HCT116 (cell line): Measurements from ENCODE around the gene TMIE. TPM values are rescaled to one million over a fixed set of nuclear protein-coding genes. Genes with fewer than 3 reads are reported as not detected.

Experiments
- ATAC-seq: fragments of 200-7000 bp; cut with Tn5 transposase; 2 replicates; pipeline ENCODE4 v1.9.1; 2020; ENCODE audit warnings: mild to moderate bottlenecking, moderate library complexity
- BruUV-seq: library from RNA; stranded (reverse); fragments of 400-500 nt; replicated peaks from 2 replicates; lab custom pipeline; 2021; lab: Mats Ljungman, UMichigan
- CTCF ChIA-PET: fragments of 300-600 bp; sonication (Branson Sonifier 250); formaldehyde crosslinking; loops from one replicate; lab custom pipeline; 2021; ENCODE audit warnings: antibody characterized with exemption; lab: Charles Lee
- POLR2A ChIA-PET: fragments of 300-600, 350-600 bp; sonication (Branson Sonifier 250); formaldehyde crosslinking; loops from one replicate; lab custom pipeline; 2021; ENCODE audit warnings: antibody characterized with exemption; lab: Charles Lee
- RAD21 ChIA-PET, 2 experiments: fragments of 300-600 bp; sonication (Branson Sonifier 250); formaldehyde crosslinking; loops; one replicate each; lab custom pipeline; 2023; ENCODE audit warnings: low total read pairs in 2 of 2; ENCODE audit not compliant: uncharacterized antibody in 2 of 2, unreplicated experiment in 2 of 2, low non-redundant PET in 1 of 2; lab: Charles Lee
- DNase-seq: peaks from one replicate; pipeline ENCODE4 v3.0.0-alpha.2; 2010; ENCODE audit warnings: low read depth, low spot score
- H2AFZ ChIP-seq: fragments of 200-600 bp; shearing (Covaris generic), sonication (generic); 2 replicates; pipeline ENCODE4 v1.6.1; 2017; ENCODE audit warnings: low read depth, mixed run types, mixed read lengths, antibody characterized with exemption, low read length; ENCODE audit not compliant: poor library complexity, severe bottlenecking
- H3K27ac ChIP-seq: 2 replicates; pipeline ENCODE4 v1.5.1; 2012; ENCODE audit warnings: low read depth, low read length
- H3K27me3 ChIP-seq: fragments of 200-600 bp; sonication (generic); 2 replicates; pipeline ENCODE4 v1.6.1; 2016; ENCODE audit warnings: mixed run types, low read length, mixed read lengths; ENCODE audit not compliant: insufficient read depth
- H3K36me3 ChIP-seq, 2 experiments: fragments of 200-500 bp in 1 of 2; fragments of 200-600 bp in 1 of 2; sonication (Bioruptor generic) in 1 of 2; sonication (generic) in 1 of 2; 2 replicates each; pipeline versions ENCODE4 v1.5.1 to v1.6.1; 2014 to 2016; ENCODE audit warnings: low read length in 2 of 2, inconsistent platforms in 1 of 2, mixed read lengths in 1 of 2, mixed run types in 1 of 2; ENCODE audit not compliant: insufficient read depth in 2 of 2, control insufficient read depth in 1 of 2
- H3K4me1 ChIP-seq, 2 experiments: fragments of 200-600 bp in 1 of 2; sonication (generic) in 1 of 2; 2 replicates each; pipeline versions ENCODE4 v1.5.1 to v1.6.1; 2012 to 2017; ENCODE audit warnings: low read length in 2 of 2, inconsistent platforms in 1 of 2, mild to moderate bottlenecking in 1 of 2, mixed read lengths in 1 of 2, mixed run types in 1 of 2, moderate library complexity in 1 of 2; ENCODE audit not compliant: insufficient read depth in 2 of 2, control insufficient read depth in 1 of 2
- H3K4me2 ChIP-seq: fragments of 200-600 bp; sonication (generic); 2 replicates; pipeline ENCODE4 v1.6.1; 2017; ENCODE audit warnings: mixed run types, low read length, mixed read lengths
- H3K4me3 ChIP-seq, 2 experiments: fragments of 200-600 bp in 1 of 2; sonication (generic) in 1 of 2; replicated peaks in 1 of 2; 2 replicates each; pipeline ENCODE4 v1.5.1; 2011 to 2016; ENCODE audit warnings: low read length in 2 of 2, control low read depth in 1 of 2, low read depth in 1 of 2, mild to moderate bottlenecking in 1 of 2, mixed read lengths in 1 of 2, mixed run types in 1 of 2
- H3K79me2 ChIP-seq: fragments of 200-600 bp; sonication (generic); 2 replicates; pipeline ENCODE4 v1.6.1; 2017; ENCODE audit warnings: mild to moderate bottlenecking, mixed run types, low read length, moderate library complexity, mixed read lengths; ENCODE audit not compliant: insufficient read depth
- H3K9ac ChIP-seq: fragments of 200-600 bp; sonication (generic); 2 replicates; pipeline ENCODE4 v1.6.1; 2016; ENCODE audit warnings: low read length, mixed read lengths
- H3K9me2 ChIP-seq: fragments of 200-600 bp; sonication (generic), shearing (Covaris generic); 2 replicates; pipeline ENCODE4 v1.6.1; 2017; ENCODE audit warnings: mixed run types, mild to moderate bottlenecking, moderate library complexity; ENCODE audit not compliant: insufficient read depth
- H3K9me3 ChIP-seq, 2 experiments: fragments of 200-500 bp in 1 of 2; fragments of 200-600 bp in 1 of 2; sonication (Bioruptor generic) in 1 of 2; sonication (generic) in 1 of 2; 2 replicates each; pipeline ENCODE4 v1.6.1; 2014 to 2017; ENCODE audit warnings: low read length in 2 of 2, mixed read lengths in 2 of 2, inconsistent platforms in 1 of 2, low read depth in 1 of 2, mild to moderate bottlenecking in 1 of 2, mixed run types in 1 of 2, moderate library complexity in 1 of 2; ENCODE audit not compliant: control insufficient read depth in 1 of 2, insufficient read depth in 1 of 2
- H4K20me1 ChIP-seq: fragments of 200-600 bp; sonication (generic), shearing (Covaris generic); 2 replicates; pipeline ENCODE4 v1.6.1; 2017; ENCODE audit warnings: mixed run types, mild to moderate bottlenecking, moderate library complexity; ENCODE audit not compliant: insufficient read depth
- CBX3 ChIP-seq: IDR thresholded peaks from 2 replicates; pipeline ENCODE4 v1.6.1; 2012; ENCODE audit warnings: low read depth
- CEBPB ChIP-seq: IDR thresholded peaks from 2 replicates; pipeline ENCODE4 v1.6.1; 2012; ENCODE audit warnings: low read depth
- ELF1 ChIP-seq: IDR thresholded peaks from 2 replicates; pipeline ENCODE4 v1.6.1; 2012; ENCODE audit warnings: low read depth, borderline replicate concordance
- EZH2 ChIP-seq: fragments of 200-600 bp; sonication (generic); IDR thresholded peaks from 2 replicates; pipeline ENCODE4 v1.6.1; 2017; ENCODE audit warnings: antibody characterized with exemption, mixed run types
- EZH2phosphoT487 ChIP-seq: fragments of 200-600 bp; IDR thresholded peaks from 2 replicates; pipeline ENCODE4 v1.6.1; 2018; ENCODE audit warnings: antibody characterized with exemption, borderline replicate concordance
- FOSL1 ChIP-seq: IDR thresholded peaks from 2 replicates; pipeline ENCODE4 v1.6.1; 2012; ENCODE audit warnings: low read depth
- POLR2AphosphoS5 ChIP-seq: IDR thresholded peaks from 2 replicates; pipeline ENCODE4 v1.6.1; 2011; ENCODE audit warnings: mild to moderate bottlenecking, low read depth, low read length, moderate library complexity
- SIN3A ChIP-seq: IDR thresholded peaks from 2 replicates; pipeline ENCODE4 v1.6.1; 2012; ENCODE audit warnings: low read depth
- SP1 ChIP-seq: IDR thresholded peaks from 2 replicates; pipeline ENCODE4 v1.6.1; 2012; ENCODE audit warnings: low read depth
- TCF7L2 ChIP-seq: IDR thresholded peaks from 2 replicates; pipeline ENCODE4 v1.7.0; 2011; ENCODE audit warnings: borderline replicate concordance, inconsistent platforms; ENCODE audit not compliant: insufficient read depth, insufficient read length; ENCODE audit errors: extremely low read depth
- ZNF274 ChIP-seq: fragments of 200-500 bp; sonication (Bioruptor generic); IDR thresholded peaks from 2 replicates; pipeline ENCODE4 v1.6.1; 2014; ENCODE audit warnings: mild to moderate bottlenecking, low read depth, low read length, inconsistent platforms
- intact Hi-C: fragments of 100-400 bp; cut with micrococcal nuclease; formaldehyde crosslinking; loops from 2 replicates; pipeline ENCODE4 v1.10.0; 2022
- total RNA-seq: library from RNA; stranded (reverse); gene quantifications from one replicate; pipeline ENCODE4 v1.2.1, GENCODE V29; 2021; ENCODE audit not compliant: unreplicated experiment
- TF ChIP-seq, protein P1 (sequence below): IDR thresholded peaks from 2 replicates; pipeline ENCODE4 v1.6.1; 2012
- TF ChIP-seq, protein P2 (sequence below): IDR thresholded peaks from 2 replicates; pipeline ENCODE4 v1.6.1; 2011; ENCODE audit warnings: mild to moderate bottlenecking, low read length, moderate library complexity; ENCODE audit not compliant: insufficient replicate concordance; ENCODE audit errors: extremely low read depth

Gene TMIE
- total RNA-seq, 1 experiment from 2014 or later: 0.74 TPM

- no peaks in the 10 kb centered on the region for H3K9me2 ChIP-seq
- H3K79me2 ChIP-seq: no peaks in the 10 kb centered on the region
- no TSS peak for BruUV-seq
- POLR2A ChIA-PET: no interaction called here
- TF ChIP-seq CBX3: no peak
- TF ChIP-seq ZNF274: no peak
- TF ChIP-seq EZH2: no peak
- TF ChIP-seq, protein P1, sequence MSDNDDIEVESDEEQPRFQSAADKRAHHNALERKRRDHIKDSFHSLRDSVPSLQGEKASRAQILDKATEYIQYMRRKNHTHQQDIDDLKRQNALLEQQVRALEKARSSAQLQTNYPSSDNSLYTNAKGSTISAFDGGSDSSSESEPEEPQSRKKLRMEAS: no peak
- TF ChIP-seq POLR2AphosphoS5: no peak
- TF ChIP-seq CEBPB: no peak
- no peak for TF ChIP-seq FOSL1
- no peak for TF ChIP-seq SIN3A
- TF ChIP-seq ELF1: no peak
- no peak for TF ChIP-seq SP1
- TF ChIP-seq, protein P2, sequence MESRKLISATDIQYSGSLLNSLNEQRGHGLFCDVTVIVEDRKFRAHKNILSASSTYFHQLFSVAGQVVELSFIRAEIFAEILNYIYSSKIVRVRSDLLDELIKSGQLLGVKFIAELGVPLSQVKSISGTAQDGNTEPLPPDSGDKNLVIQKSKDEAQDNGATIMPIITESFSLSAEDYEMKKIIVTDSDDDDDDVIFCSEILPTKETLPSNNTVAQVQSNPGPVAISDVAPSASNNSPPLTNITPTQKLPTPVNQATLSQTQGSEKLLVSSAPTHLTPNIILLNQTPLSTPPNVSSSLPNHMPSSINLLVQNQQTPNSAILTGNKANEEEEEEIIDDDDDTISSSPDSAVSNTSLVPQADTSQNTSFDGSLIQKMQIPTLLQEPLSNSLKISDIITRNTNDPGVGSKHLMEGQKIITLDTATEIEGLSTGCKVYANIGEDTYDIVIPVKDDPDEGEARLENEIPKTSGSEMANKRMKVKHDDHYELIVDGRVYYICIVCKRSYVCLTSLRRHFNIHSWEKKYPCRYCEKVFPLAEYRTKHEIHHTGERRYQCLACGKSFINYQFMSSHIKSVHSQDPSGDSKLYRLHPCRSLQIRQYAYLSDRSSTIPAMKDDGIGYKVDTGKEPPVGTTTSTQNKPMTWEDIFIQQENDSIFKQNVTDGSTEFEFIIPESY: no peak
- no peak for TF ChIP-seq TCF7L2
- TF ChIP-seq EZH2phosphoT487: no peak
- CTCF ChIA-PET: interaction anchor here (3.5 kb wide), 1 partner anchor 171 kb away, joined by 13 read pairs; no protein-coding TSS in a partner anchor
- H3K27ac ChIP-seq: no peak overlapping the region
- H3K27me3 ChIP-seq: no peaks in the 10 kb centered on the region
- RAD21 ChIA-PET: no interaction called here
- H3K4me2 ChIP-seq: no peak overlapping the region
- no peak overlapping the region for H3K4me3 ChIP-seq
- H3K9ac ChIP-seq: no peak overlapping the region
- no peaks in the 10 kb centered on the region for H3K9me3 ChIP-seq
- no peaks in the 10 kb centered on the region for H3K36me3 ChIP-seq
- DNase-seq (no peak), ATAC-seq (no peak)
- H2AFZ ChIP-seq: no peak overlapping the region
- peaks cover 5 to 21% of the 10 kb centered on the region in 2 experiments for H3K4me1 ChIP-seq
- no peaks in the 10 kb centered on the region for H4K20me1 ChIP-seq
- intact Hi-C loops: no loop called here
These were observed 41.9 kb upstream of the TMIE start for GRCh38 chr3:46659285-46659684.
